ENCODE measurements around the gene SELENOS. TPM values are rescaled to one million over a fixed set of nuclear protein-coding genes. Genes with fewer than 3 reads are reported as not detected.

Gene SELENOS
- total RNA-seq, 1 donor from 2014 or later = 32.0 TPM

DNA sequence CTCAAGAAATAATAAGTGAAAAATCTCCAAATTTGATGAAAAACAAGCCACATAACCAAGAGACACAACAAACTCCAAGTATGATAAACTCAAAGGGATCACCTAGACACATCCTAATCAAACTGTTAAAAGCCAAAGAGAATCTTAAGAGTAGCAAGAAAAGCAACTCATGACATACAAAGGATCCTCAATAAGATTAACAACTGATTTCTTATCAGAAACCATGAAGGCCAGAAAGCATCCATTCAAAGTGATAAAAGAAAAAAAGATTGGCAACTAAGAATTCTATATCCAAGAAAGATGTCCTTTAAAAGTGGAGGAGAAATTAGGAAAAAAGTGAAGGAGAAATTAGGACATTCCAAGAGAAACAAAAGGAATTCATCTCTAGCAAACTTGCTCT, 49.0 kb downstream of the SELENOS start:
- Histone ChIP-seq H3K4me3 (no peak overlapping the region), H3K36me3 (peaks cover 0 to 5% of the 10 kb centered on the region in 2 donors), H3K4me1 (peaks cover 3 to 7% of the 10 kb centered on the region in 2 donors), H3K9me3 (peaks cover 0 to 5% of the 10 kb centered on the region in 2 donors), H3K27me3 (no peaks in the 10 kb centered on the region), H3K27ac (no peak overlapping the region)
- TF ChIP-seq, protein P1, sequence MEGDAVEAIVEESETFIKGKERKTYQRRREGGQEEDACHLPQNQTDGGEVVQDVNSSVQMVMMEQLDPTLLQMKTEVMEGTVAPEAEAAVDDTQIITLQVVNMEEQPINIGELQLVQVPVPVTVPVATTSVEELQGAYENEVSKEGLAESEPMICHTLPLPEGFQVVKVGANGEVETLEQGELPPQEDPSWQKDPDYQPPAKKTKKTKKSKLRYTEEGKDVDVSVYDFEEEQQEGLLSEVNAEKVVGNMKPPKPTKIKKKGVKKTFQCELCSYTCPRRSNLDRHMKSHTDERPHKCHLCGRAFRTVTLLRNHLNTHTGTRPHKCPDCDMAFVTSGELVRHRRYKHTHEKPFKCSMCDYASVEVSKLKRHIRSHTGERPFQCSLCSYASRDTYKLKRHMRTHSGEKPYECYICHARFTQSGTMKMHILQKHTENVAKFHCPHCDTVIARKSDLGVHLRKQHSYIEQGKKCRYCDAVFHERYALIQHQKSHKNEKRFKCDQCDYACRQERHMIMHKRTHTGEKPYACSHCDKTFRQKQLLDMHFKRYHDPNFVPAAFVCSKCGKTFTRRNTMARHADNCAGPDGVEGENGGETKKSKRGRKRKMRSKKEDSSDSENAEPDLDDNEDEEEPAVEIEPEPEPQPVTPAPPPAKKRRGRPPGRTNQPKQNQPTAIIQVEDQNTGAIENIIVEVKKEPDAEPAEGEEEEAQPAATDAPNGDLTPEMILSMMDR (IDR thresholded peaks at IDR 0.05) = no peak
- no peak for DNase-seq (ENCODE audit: low spot score in 2 of 2)
- intact Hi-C loops (cut with DNase I) = no loop called here

DNA sequence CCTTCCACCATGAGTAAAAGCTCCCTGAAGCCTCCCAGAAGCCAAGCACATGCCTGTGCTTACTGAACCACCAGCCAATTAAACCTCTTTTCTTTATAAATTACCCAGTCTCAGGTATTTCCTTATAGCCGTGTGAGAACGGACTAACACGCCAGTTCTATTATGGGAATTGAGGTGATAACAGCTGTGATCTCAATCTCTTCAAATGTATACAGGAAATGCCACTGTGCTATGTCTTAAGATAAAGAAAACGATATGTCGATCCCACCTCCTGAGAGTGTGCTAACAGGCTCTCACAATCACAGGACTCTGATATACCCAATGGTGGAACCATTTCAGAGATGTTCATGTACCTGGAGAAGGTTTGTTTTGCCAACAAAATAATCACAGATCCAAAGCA, 51.6 kb downstream of the SELENOS start:
- TF ChIP-seq, protein P1 (IDR thresholded peaks at IDR 0.05) = no peak

More for the DNA sequence above, 51.6 kb downstream of the SELENOS start:
- Histone ChIP-seq H3K9me3 (peaks cover 0 to 5% of the 10 kb centered on the region in 2 donors), H3K4me3 (no peak overlapping the region), H3K36me3 (no peaks in the 10 kb centered on the region), H3K4me1 (peaks cover 2 to 12% of the 10 kb centered on the region in 2 donors), H3K27me3 (no peaks in the 10 kb centered on the region), H3K27ac (no peak overlapping the region)
- intact Hi-C loops (cut with DNase I) = no loop called here
- DNase-seq (ENCODE audit: low spot score in 2 of 2) = no peak

Other genes starting within 250 kb of the SELENOS start
- gene CHSY1, start 25.4 kb downstream of the SELENOS start, total RNA-seq = 47.4 TPM
- gene SNRPA1, start 17.8 kb upstream of the SELENOS start, total RNA-seq = 17.8 TPM
- 3.9 TPM for gene PCSK6, start 212.2 kb upstream of the SELENOS start, total RNA-seq